ENCODE measurements around the gene HACD1. TPM values are rescaled to one million over a fixed set of nuclear protein-coding genes. Genes with fewer than 3 reads are reported as not detected.

HACD1 gene
- total RNA-seq, 1 donor from 2014 or later, result 22.1 TPM

- DNase-seq (ENCODE audit: low read depth) (peak; percentile 29), FAIRE-seq (no peak)
- no peak overlapping the region for H3K4me3 ChIP-seq (ENCODE audit: low read depth, low read length)
- H3K27me3 ChIP-seq (ENCODE audit: control insufficient read depth, insufficient read depth, low read length), result no peaks in the 10 kb centered on the region
- no peaks in the 10 kb centered on the region for H3K36me3 ChIP-seq (ENCODE audit: control insufficient read depth, insufficient read depth, low read length)
- no peak for TF ChIP-seq CTCF (IDR thresholded peaks at IDR 0.05; ENCODE audit: insufficient read depth, low read length, severe bottlenecking)
Observed at GRCh38 chr10:17586821-17587234, 30.3 kb downstream of the HACD1 start.

GRCh38 chr10:17585016-17585415 lies 32.2 kb downstream of the HACD1 start:
- no peaks in the 10 kb centered on the region for H3K36me3 ChIP-seq (ENCODE audit: control insufficient read depth, insufficient read depth, low read length)
- no peak overlapping the region for H3K4me3 ChIP-seq (ENCODE audit: low read depth, low read length)
- no peak for FAIRE-seq
- no peak for DNase-seq (ENCODE audit: low read depth)
- TF ChIP-seq CTCF (IDR thresholded peaks at IDR 0.05; ENCODE audit: insufficient read depth, low read length, severe bottlenecking), result no peak
- no peaks in the 10 kb centered on the region for H3K27me3 ChIP-seq (ENCODE audit: control insufficient read depth, insufficient read depth, low read length)

GRCh38 chr10:17580885-17581284 lies 36.3 kb downstream of the HACD1 start:
- no peaks in the 10 kb centered on the region for H3K36me3 ChIP-seq (ENCODE audit: control insufficient read depth, insufficient read depth, low read length)
- FAIRE-seq, result no peak
- DNase-seq (ENCODE audit: low read depth), result no peak

GRCh38 chr10:17578603-17579002 lies 38.6 kb downstream of the HACD1 start:
- DNase-seq (ENCODE audit: low read depth) (no peak), FAIRE-seq (no peak)
- TF ChIP-seq CTCF (IDR thresholded peaks at IDR 0.05; ENCODE audit: insufficient read depth, low read length, severe bottlenecking), result no peak
- Histone ChIP-seq H3K4me3 (ENCODE audit: low read depth, low read length) (no peak overlapping the region), H3K27me3 (ENCODE audit: control insufficient read depth, insufficient read depth, low read length) (no peaks in the 10 kb centered on the region), H3K36me3 (ENCODE audit: control insufficient read depth, insufficient read depth, low read length) (no peaks in the 10 kb centered on the region)

More at GRCh38 chr10:17580885-17581284, 36.3 kb downstream of the HACD1 start:
- H3K27me3 ChIP-seq (ENCODE audit: control insufficient read depth, insufficient read depth, low read length), result no peaks in the 10 kb centered on the region
- H3K4me3 ChIP-seq (ENCODE audit: low read depth, low read length), result no peak overlapping the region
- no peak for TF ChIP-seq CTCF (IDR thresholded peaks at IDR 0.05; ENCODE audit: insufficient read depth, low read length, severe bottlenecking)

- DNase-seq (ENCODE audit: low read depth) (no peak), FAIRE-seq (no peak)
- H3K36me3 ChIP-seq (ENCODE audit: control insufficient read depth, insufficient read depth, low read length), result no peaks in the 10 kb centered on the region
- no peaks in the 10 kb centered on the region for H3K27me3 ChIP-seq (ENCODE audit: control insufficient read depth, insufficient read depth, low read length)
- no peak overlapping the region for H3K4me3 ChIP-seq (ENCODE audit: low read depth, low read length)
- TF ChIP-seq CTCF (IDR thresholded peaks at IDR 0.05; ENCODE audit: insufficient read depth, low read length, severe bottlenecking), result no peak
Observed at GRCh38 chr10:17576768-17577167, 40.4 kb downstream of the HACD1 start.

GRCh38 chr10:17564911-17565310 lies 52.3 kb downstream of the HACD1 start:
- TF ChIP-seq CTCF (IDR thresholded peaks at IDR 0.05; ENCODE audit: insufficient read depth, low read length, severe bottlenecking), result no peak
- H3K4me3 ChIP-seq (ENCODE audit: low read depth, low read length), result no peak overlapping the region
- no peaks in the 10 kb centered on the region for H3K27me3 ChIP-seq (ENCODE audit: control insufficient read depth, insufficient read depth, low read length)
- DNase-seq (ENCODE audit: low read depth) (no peak), FAIRE-seq (no peak)
- no peaks in the 10 kb centered on the region for H3K36me3 ChIP-seq (ENCODE audit: control insufficient read depth, insufficient read depth, low read length)
